Hepatocyte (in vitro differentiated cells): ENCODE measurements around the gene SC5D.

ENCODE experiments used
- EZH2 ChIP-seq: fragments of 200-600 bp; sonication (generic); IDR thresholded peaks from 2 replicates; pipeline ENCODE4 v1.6.1; 2016; ENCODE audit warnings: antibody characterized with exemption, mild to moderate bottlenecking, borderline replicate concordance
- EZH2phosphoT487 ChIP-seq: fragments of 200-600 bp; sonication (generic); IDR thresholded peaks from one replicate; pipeline ENCODE4 v1.6.1; 2018; ENCODE audit warnings: antibody characterized with exemption, mild to moderate bottlenecking, low read depth, moderate library complexity; ENCODE audit not compliant: unreplicated experiment, severe bottlenecking
- TF ChIP-seq, protein P1 (sequence below): fragments of 200-600 bp; sonication (generic); IDR thresholded peaks from 2 replicates; pipeline ENCODE4 v1.5.1; 2016; ENCODE audit warnings: antibody characterized with exemption, mild to moderate bottlenecking; ENCODE audit not compliant: poor library complexity

- TF ChIP-seq, protein P1, sequence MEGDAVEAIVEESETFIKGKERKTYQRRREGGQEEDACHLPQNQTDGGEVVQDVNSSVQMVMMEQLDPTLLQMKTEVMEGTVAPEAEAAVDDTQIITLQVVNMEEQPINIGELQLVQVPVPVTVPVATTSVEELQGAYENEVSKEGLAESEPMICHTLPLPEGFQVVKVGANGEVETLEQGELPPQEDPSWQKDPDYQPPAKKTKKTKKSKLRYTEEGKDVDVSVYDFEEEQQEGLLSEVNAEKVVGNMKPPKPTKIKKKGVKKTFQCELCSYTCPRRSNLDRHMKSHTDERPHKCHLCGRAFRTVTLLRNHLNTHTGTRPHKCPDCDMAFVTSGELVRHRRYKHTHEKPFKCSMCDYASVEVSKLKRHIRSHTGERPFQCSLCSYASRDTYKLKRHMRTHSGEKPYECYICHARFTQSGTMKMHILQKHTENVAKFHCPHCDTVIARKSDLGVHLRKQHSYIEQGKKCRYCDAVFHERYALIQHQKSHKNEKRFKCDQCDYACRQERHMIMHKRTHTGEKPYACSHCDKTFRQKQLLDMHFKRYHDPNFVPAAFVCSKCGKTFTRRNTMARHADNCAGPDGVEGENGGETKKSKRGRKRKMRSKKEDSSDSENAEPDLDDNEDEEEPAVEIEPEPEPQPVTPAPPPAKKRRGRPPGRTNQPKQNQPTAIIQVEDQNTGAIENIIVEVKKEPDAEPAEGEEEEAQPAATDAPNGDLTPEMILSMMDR: no peak
- no peak for TF ChIP-seq EZH2
- TF ChIP-seq EZH2phosphoT487: no peak
Measured at GRCh38 chr11:121347094-121347493, 54.5 kb downstream of the SC5D start.
